Kasumi-1 (cell line): Measurements from ENCODE around the gene TPK1.

ENCODE experiments used
- DNase-seq, 2 experiments: peaks; one replicate each; lab custom pipeline; 2025; lab: John Stamatoyannopoulos, UW

TPK1 gene

GRCh38 chr7:144408121-144408520 is 427.7 kb downstream of the TPK1 start:
- no peak for DNase-seq

GRCh38 chr7:144407266-144407931 is 428.5 kb downstream of the TPK1 start:
- DNase-seq = no peak

- DNase-seq = no peak
Observed at GRCh38 chr7:144404946-144405345, 430.9 kb downstream of the TPK1 start.

- DNase-seq = no peak
Observed at GRCh38 chr7:144403649-144404061, 432.2 kb downstream of the TPK1 start, which contains the start of gene NOBOX. TSS of gene NOBOX (minus strand) at chr7:144403693.

- no peak for DNase-seq
Observed at GRCh38 chr7:144403102-144403501, 432.8 kb downstream of the TPK1 start.
